HG03432 (cell line): ENCODE measurements around the gene PRICKLE1.
A peak's percentile ranks its signal among the peaks of the same experiment; 100 is the strongest.

Experiments used
- ATAC-seq: cut with Tn5 transposase; IDR thresholded peaks from one replicate; pipeline ENCODE4 v1.9.1; 2021; ENCODE audit warnings: mild to moderate bottlenecking, moderate library complexity; ENCODE audit not compliant: unreplicated experiment

PRICKLE1 gene

DNA sequence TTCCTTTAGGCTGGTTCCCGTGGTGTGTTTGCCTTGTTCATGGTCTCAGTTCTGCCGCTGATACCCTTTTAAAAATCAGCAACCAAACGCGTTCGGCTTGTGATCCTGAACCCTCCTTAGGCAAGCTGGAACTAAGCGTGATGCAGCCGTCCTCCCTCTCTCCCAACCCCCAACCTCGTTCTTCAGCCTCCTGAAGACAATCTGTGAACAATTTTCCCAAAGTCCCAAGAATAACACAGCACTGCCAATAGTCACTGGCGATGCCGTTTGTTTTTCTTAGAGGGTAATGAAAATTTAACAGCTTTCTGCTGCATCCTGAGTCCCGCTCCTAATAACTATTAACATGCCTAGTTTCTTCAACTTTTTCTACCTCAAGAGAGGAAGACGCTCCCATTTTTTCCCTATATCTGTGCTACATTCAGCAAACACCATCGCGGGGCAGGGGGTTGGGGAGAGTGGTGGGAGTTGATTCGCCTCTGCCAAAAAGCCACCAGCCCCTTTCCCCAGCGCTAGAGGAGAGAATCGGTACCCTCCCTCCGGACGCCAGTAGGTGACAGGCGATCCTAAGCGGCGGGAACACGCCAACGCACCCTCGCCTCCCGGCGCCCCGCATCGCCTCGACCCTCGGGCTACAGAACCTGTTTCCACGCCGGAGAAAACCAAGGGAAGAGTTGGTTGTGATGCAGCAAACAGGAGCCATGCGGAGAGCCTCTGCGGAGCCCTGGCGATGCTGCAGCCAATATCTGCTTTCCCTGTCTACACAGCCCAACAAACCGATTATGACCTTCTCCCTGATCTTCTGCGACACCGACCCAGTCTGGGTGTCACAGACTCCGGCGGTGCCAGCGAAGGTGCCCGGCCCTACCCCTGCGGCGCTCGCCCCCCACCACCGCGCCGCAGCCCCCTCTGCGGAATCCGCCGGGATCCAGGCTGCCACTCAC is 752 bp downstream of the PRICKLE1 start:
- peak; percentile 33 for ATAC-seq

GRCh38 chr12:42587601-42588523 is 1.7 kb downstream of the PRICKLE1 start:
- no peak for ATAC-seq

DNA sequence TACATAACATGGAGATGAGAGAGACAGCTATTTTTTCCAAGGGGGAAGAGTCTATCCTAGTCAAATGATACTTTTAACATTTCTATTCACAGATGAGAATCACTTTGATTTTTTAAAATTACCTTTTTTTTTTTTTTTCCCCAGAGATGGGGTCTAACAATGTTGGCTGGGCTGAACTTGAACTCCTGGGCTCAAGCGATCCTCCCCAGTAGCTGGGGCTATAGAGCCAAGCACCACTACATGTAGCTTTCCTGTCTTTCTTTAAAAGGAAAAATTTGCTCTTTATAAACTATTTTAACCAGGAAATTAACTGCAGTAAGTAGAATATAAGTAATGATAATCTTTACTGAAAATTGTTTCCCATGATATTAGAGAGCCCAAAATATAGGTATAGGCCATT is 3.3 kb downstream of the PRICKLE1 start:
- no peak for ATAC-seq

- no peak for ATAC-seq
These were observed 3.7 kb downstream of the PRICKLE1 start for GRCh38 chr12:42585841-42586216.

DNA sequence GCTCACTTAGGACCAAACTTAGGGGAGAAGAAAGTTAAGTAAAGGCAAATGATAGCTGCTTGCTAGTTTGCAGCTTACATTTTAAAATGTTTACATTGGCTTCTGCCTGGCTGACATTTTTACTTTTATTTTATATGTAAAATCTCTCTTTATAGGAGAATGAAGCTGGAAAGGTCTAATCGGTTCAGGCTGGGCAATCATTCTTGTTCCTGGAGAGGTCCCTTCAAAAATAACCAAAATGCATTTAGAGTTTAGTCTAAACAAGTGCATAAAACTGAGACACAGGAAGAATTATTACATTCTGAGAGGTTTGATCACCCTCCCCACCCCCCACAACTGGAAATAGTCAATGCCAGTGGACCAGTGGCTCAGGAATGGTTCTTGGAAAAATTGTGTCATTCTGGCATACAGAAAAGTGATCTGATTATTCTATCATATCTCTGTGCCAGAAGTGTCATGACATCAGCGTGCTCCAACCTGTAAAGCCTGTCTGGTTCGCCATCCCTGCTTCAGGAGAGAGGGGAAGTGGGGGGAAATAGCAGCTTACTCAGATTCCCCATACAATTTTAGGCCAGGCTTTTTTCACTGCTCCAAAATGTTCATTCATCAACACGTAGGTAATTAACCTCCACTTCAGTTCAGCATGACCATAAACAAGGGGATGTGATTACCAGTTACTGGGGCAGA is 4.2 kb downstream of the PRICKLE1 start:
- no peak for ATAC-seq

DNA sequence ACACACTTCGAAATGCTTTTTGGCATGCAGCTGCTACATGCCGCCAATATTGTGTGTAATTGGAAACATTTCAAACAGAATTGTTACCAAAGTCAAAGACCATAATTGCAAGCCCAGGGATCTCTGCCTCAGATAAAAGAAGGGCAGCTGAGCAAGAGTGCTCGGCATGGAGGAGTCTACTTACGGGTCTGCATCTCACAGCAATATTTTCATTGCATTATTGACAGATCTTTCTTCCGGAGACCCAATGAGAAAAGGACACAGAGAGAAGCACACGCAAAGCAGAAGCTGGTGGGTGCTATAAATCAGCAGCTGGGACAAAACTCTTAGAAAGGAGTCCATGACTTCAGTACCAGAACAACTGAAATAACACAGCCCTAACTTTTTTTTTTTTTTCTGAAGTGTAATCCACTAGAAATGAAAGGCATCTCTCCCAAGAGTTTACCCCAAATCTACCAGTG is 4.9 kb downstream of the PRICKLE1 start:
- ATAC-seq: no peak

- ATAC-seq: no peak
These were observed 6.5 kb downstream of the PRICKLE1 start for GRCh38 chr12:42583016-42583415.

- ATAC-seq: no peak
These were observed 7.0 kb downstream of the PRICKLE1 start for GRCh38 chr12:42582498-42582897.

DNA sequence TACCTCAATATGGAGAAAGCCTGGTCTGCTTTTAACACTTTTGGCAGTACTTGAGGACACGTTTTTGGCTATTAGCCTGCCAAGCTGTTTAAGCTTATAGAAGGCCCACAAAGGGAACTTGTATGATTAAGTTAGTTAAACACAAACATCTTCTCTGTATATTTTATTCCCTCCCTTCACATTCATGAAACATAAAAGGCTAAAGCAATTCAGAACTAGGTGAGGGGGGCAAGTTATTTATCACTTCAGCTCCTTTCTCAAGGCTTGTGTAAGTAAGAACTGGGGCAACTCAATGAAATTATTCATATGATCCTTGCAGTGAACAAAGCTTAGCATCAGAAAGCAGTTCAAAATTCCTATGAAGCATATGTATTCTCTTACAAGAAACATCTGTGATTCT is 7.5 kb downstream of the PRICKLE1 start:
- no peak for ATAC-seq

GRCh38 chr12:42576374-42576773 is 13.2 kb downstream of the PRICKLE1 start:
- ATAC-seq: no peak

DNA sequence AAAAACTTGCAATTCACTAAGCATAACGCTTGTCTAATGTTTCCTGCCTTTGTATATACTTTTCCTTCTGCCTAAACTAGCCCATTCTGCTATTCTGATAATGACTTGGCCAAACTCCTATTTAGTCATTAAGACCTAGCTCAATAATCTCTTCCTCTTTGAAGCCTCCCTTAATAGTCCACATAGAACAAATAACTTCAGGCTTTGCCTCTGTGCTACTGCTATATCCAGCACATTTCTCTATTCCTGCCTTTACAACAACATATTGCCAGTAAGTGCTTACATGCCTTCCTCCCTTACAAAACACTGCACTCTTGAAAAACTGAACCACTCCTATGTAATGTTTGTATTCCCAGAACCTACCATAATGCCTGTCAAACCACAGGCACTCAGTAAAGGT is 13.8 kb downstream of the PRICKLE1 start:
- no peak for ATAC-seq

- ATAC-seq: no peak
These were observed 14.7 kb downstream of the PRICKLE1 start for GRCh38 chr12:42574851-42575266.

GRCh38 chr12:42571327-42572009 is 18.1 kb downstream of the PRICKLE1 start:
- no peak for ATAC-seq

GRCh38 chr12:42570076-42570475 is 19.5 kb downstream of the PRICKLE1 start:
- ATAC-seq: no peak

DNA sequence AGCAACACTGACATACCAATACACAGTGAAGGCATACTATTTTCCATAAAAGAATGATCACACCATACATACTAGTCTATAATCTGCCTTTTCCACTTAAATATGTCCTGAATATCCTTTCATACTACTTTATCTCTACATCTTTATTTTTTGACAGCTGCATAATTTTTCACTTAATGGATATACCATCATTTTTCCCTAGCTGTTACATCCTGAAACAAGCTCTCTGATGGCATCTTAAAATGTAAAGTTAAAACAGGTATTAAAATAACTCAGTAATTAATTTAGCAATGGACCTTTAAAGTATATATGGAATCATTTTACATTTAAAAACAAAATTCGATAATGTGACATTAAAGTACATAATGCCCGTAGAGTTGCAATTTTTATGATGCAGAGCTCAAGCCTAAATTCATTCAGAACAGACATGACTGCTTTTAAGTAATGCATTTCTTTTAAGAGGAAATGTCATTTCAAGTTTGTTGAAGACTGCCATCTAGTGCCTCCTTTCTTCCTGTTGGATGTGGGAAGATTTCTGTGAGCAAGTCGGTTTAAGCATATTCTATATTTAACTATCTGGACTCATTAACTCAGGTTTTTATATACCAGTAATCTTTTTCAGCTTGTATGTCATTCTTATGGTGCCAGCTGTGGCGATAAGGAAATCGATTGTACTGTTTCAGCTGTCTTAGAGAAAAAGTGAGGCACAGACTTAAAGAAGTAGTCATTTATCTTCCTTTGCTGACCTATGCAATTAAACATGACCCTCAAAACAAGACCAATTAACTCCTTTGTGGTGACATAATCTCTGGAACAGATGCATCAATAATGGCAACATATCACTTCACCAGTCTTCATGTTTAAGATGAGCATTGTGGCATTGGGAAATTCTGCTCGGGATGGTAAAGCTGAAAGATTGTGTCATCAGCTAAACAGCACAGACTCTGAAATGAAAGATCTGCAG is 20.3 kb downstream of the PRICKLE1 start:
- peak; percentile 82 for ATAC-seq

DNA sequence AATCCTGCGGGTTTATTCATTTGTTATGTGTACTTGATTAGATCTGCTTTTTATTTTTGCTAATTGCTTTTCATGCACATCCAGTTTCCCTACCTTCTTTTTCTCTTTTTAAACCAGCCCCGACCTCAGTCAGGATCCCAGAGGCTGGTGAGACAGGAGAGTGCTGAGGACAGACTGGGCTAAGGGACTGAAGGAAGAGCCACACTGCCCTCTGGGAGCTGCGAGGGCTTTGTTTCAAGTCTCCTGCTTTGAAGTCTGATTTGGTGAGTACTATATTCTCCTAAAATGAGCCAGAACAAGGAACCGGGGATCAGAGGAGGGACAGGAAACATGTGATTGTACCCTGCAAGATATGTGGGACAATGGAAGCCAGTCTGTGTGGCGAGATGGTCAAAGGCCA is 23.9 kb downstream of the PRICKLE1 start:
- no peak for ATAC-seq

GRCh38 chr12:42564996-42565395 is 24.6 kb downstream of the PRICKLE1 start:
- ATAC-seq: no peak

GRCh38 chr12:42564556-42564955 is 25.0 kb downstream of the PRICKLE1 start:
- no peak for ATAC-seq

DNA sequence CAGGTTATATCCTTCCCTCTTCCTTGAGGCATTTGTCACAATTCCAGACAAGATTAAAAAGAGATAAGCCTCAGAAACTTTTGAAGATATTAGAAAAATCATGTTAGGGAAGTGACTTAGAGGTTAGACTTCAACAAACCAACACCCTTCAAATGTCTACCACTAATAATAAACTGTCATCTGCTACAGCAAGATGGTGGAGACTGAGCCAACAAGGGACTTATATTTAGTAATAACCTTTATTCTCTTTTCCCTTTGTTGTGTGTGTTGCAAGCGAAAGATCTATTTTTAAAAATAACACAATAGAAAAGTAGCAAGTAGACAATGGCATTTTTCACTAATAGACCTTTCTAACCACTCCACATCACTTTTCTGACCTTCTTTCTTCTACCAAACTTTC is 28.6 kb downstream of the PRICKLE1 start:
- no peak for ATAC-seq
